ENCODE results near the gene NUP85. TPM values are rescaled to one million over a fixed set of nuclear protein-coding genes. Genes with fewer than 3 reads are reported as not detected.

NUP85 gene
- total and polyA plus RNA-seq, 11 donors = 9.4 to 40.9 (median 21.5) TPM

- Histone ChIP-seq H3K9me3 (no peaks in the 10 kb centered on the region), H3K36me3 (peaks cover 0 to 97% (median 83%) of the 10 kb centered on the region in 9 donors)
- whole genome bisulfite sequencing, 4 donors = 75 to 86% (median 79%) methylated on average over 11 to 14 of the region's 14 CpGs
Measured at GRCh38 chr17:75225016-75225415, 19.5 kb downstream of the NUP85 start.

GRCh38 chr17:75227729-75228128 is 22.2 kb downstream of the NUP85 start:
- H3K9me3 ChIP-seq = no peaks in the 10 kb centered on the region
- TF ChIP-seq CTCF (IDR thresholded peaks at IDR 0.05) (no peak), POLR2A (IDR thresholded peaks at IDR 0.05) (no peak)
- H3K4me3 ChIP-seq = no peak overlapping the region
- DNase-seq (no peak), ATAC-seq (no peak)
- intact Hi-C loops (cut with DNase I) = no loop called here
- peaks cover 0 to 27% (median 0%) of the 10 kb centered on the region in 12 donors for H3K4me1 ChIP-seq
- H3K27me3 ChIP-seq = no peaks in the 10 kb centered on the region
- peaks cover 0 to 97% (median 85%) of the 10 kb centered on the region in 9 donors for H3K36me3 ChIP-seq
- WGBS, 4 donors = 90 to 96% (median 95%) methylated on average over 5 of the region's 5 CpGs
- peak overlapping the region in 1 of 12 donors; percentile 90 for H3K27ac ChIP-seq

More at GRCh38 chr17:75225016-75225415, 19.5 kb downstream of the NUP85 start:
- intact Hi-C loops (cut with DNase I) = no loop called here
- Histone ChIP-seq H3K27me3 (no peaks in the 10 kb centered on the region), H3K4me3 (no peak overlapping the region), H3K4me1 (peaks cover 0 to 27% (median 0%) of the 10 kb centered on the region in 12 donors), H3K27ac (no peak overlapping the region)
- TF ChIP-seq POLR2A (IDR thresholded peaks at IDR 0.05) (no peak), CTCF (IDR thresholded peaks at IDR 0.05) (no peak)
- ATAC-seq (no peak), DNase-seq (no peak)

GRCh38 chr17:75228305-75228704 is 22.8 kb downstream of the NUP85 start:
- DNase-seq = no peak
- 43 to 64% (median 60%) methylated on average over 2 of the region's 2 CpGs for WGBS, 4 donors
- peak; percentile 43 to 73 (median 62) for ATAC-seq
- Histone ChIP-seq H3K4me1 (peaks cover 0 to 27% (median 0%) of the 10 kb centered on the region in 12 donors), H3K4me3 (no peak overlapping the region), H3K36me3 (peaks cover 0 to 97% (median 86%) of the 10 kb centered on the region in 9 donors), H3K27me3 (no peaks in the 10 kb centered on the region), H3K9me3 (no peaks in the 10 kb centered on the region), H3K27ac (peak overlapping the region in 5 of 12 donors; percentile 3 to 90 (median 17))
- intact Hi-C loops (cut with DNase I) = no loop called here
- TF ChIP-seq POLR2A (IDR thresholded peaks at IDR 0.05) = no peak
- TF ChIP-seq CTCF (IDR thresholded peaks at IDR 0.05) = no peak

GRCh38 chr17:75228847-75229246 is 23.4 kb downstream of the NUP85 start:
- Histone ChIP-seq H3K27ac (peak overlapping the region in 6 of 12 donors; percentile 3 to 90 (median 17)), H3K4me3 (no peak overlapping the region), H3K4me1 (peaks cover 0 to 27% (median 0%) of the 10 kb centered on the region in 12 donors), H3K36me3 (peaks cover 0 to 97% (median 85%) of the 10 kb centered on the region in 9 donors), H3K27me3 (no peaks in the 10 kb centered on the region), H3K9me3 (no peaks in the 10 kb centered on the region)
- ATAC-seq = peak; percentile 30 to 50 (median 46)
- DNase-seq = peak in 2 of 5 donors; percentile 53 to 56
- 73 to 88% (median 80%) methylated on average over 4 of the region's 4 CpGs for WGBS, 4 donors
- intact Hi-C loops (cut with DNase I) = no loop called here
- TF ChIP-seq CTCF (IDR thresholded peaks at IDR 0.05) = no peak
- TF ChIP-seq POLR2A (IDR thresholded peaks at IDR 0.05) = no peak
